WTC11 (cell line): ENCODE measurements around the gene APOD. TPM values are rescaled to one million over a fixed set of nuclear protein-coding genes. Genes with fewer than 3 reads are reported as not detected.

ENCODE experiments used
- ATAC-seq: fragments of 200-7000 bp; cut with Tn5 transposase; 2 replicates; pipeline ENCODE4 v1.10.0; 2021; ENCODE audit warnings: mild to moderate bottlenecking, moderate library complexity
- CTCF ChIA-PET: fragments of 300-600 bp; sonication (Branson Sonifier 250); formaldehyde crosslinking; loops from one replicate; lab custom pipeline; 2021; ENCODE audit warnings: antibody characterized with exemption; lab: Charles Lee
- POLR2A ChIA-PET: fragments of 350-600 bp; sonication (Branson Sonifier 250); formaldehyde crosslinking; loops from one replicate; lab custom pipeline; 2021; ENCODE audit warnings: antibody characterized with exemption; lab: Charles Lee
- DNase-seq: peaks from one replicate; pipeline ENCODE4 v3.0.0; 2021; ENCODE audit warnings: low spot score
- H3K27ac Mint-ChIP-seq: 2 replicates; pipeline ENCODE4 v1.8.0; 2021; ENCODE audit warnings: mixed read lengths
- H3K27me3 Mint-ChIP-seq: 2 replicates; pipeline ENCODE4 v1.8.0; 2021; ENCODE audit warnings: low read depth, mild to moderate bottlenecking, moderate library complexity, mixed read lengths
- H3K36me3 Mint-ChIP-seq: 2 replicates; pipeline ENCODE4 v1.8.0; 2021; ENCODE audit warnings: mixed read lengths
- H3K4me1 Mint-ChIP-seq: 2 replicates; pipeline ENCODE4 v1.8.0; 2022; ENCODE audit warnings: mixed read lengths
- H3K4me3 Mint-ChIP-seq: 2 replicates; pipeline ENCODE4 v1.8.0; 2021; ENCODE audit warnings: mild to moderate bottlenecking, moderate library complexity, mixed read lengths
- H3K9me3 Mint-ChIP-seq: 2 replicates; pipeline ENCODE4 v1.8.0; 2021; ENCODE audit warnings: mixed read lengths
- ATF1 ChIP-seq: sonication (generic); formaldehyde crosslinking; IDR thresholded peaks from 2 replicates; pipeline ENCODE4 v1.8.1; 2023; ENCODE audit warnings: mild to moderate bottlenecking, moderate library complexity, missing genetic modification reagents
- EMX1 ChIP-seq: fragments of 250-450 bp; sonication (Bioruptor Pico); IDR thresholded peaks from 2 replicates; pipeline ENCODE4 v1.8.0; 2021; ENCODE audit warnings: mild to moderate bottlenecking
- ESRRA ChIP-seq: sonication (generic); formaldehyde crosslinking; IDR thresholded peaks from 2 replicates; pipeline ENCODE4 v1.8.1; 2022; ENCODE audit warnings: mild to moderate bottlenecking, missing genetic modification reagents, borderline replicate concordance
- FOXJ3 ChIP-seq: sonication (generic); formaldehyde crosslinking; IDR thresholded peaks from 2 replicates; pipeline ENCODE4 v1.9.0; 2021; ENCODE audit warnings: missing genetic modification reagents, mild to moderate bottlenecking, borderline replicate concordance
- GTF2I ChIP-seq: fragments of 250-450 bp; sonication (Bioruptor Pico); conservative IDR thresholded peaks from 2 replicates; pipeline ENCODE4 v1.4.0; 2021; ENCODE audit warnings: mild to moderate bottlenecking
- MXD4 ChIP-seq: fragments of 250-450 bp; sonication (Bioruptor Pico); IDR thresholded peaks from 2 replicates; pipeline ENCODE4 v1.8.0; 2021; ENCODE audit warnings: mild to moderate bottlenecking, moderate library complexity, borderline replicate concordance
- NR2C2 ChIP-seq: sonication (generic); formaldehyde crosslinking; IDR thresholded peaks from 2 replicates; pipeline ENCODE4 v1.8.0; 2022; ENCODE audit warnings: mild to moderate bottlenecking, missing genetic modification reagents
- SMAD4 ChIP-seq: sonication (generic); formaldehyde crosslinking; IDR thresholded peaks from 2 replicates; pipeline ENCODE4 v1.8.0; 2022; ENCODE audit warnings: mild to moderate bottlenecking, missing genetic modification reagents
- ZBTB21 ChIP-seq: sonication (generic); formaldehyde crosslinking; IDR thresholded peaks from 2 replicates; pipeline ENCODE4 v1.8.1; 2023; ENCODE audit warnings: mild to moderate bottlenecking, missing genetic modification reagents, borderline replicate concordance
- ZNF219 ChIP-seq: sonication (generic); formaldehyde crosslinking; IDR thresholded peaks from 2 replicates; pipeline ENCODE4 v1.8.0; 2023; ENCODE audit warnings: missing genetic modification reagents, mild to moderate bottlenecking, borderline replicate concordance
- ZNF317 ChIP-seq: sonication (generic); formaldehyde crosslinking; IDR thresholded peaks from 2 replicates; pipeline ENCODE4 v1.8.1; 2023; ENCODE audit warnings: low read depth, mild to moderate bottlenecking, moderate library complexity, missing genetic modification reagents, borderline replicate concordance
- ZNF671 ChIP-seq: fragments of 250-450 bp; sonication (Bioruptor Pico); IDR thresholded peaks from 2 replicates; pipeline ENCODE4 v1.8.0; 2021; ENCODE audit warnings: mild to moderate bottlenecking
- total RNA-seq: library from RNA; stranded (reverse); gene quantifications from 3 replicates; pipeline ENCODE4 v1.2.3, GENCODE V29; 2021
- TF ChIP-seq, protein P1 (sequence below): fragments of 250-450 bp; sonication (Bioruptor Pico); IDR thresholded peaks from 2 replicates; pipeline ENCODE4 v1.9.0; 2021; ENCODE audit warnings: mild to moderate bottlenecking
- TF ChIP-seq, protein P2 (sequence below): fragments of 200-600 bp; IDR thresholded peaks from 2 replicates; pipeline ENCODE4 v1.8.0; 2022; ENCODE audit warnings: antibody characterized with exemption
- TF ChIP-seq, protein P3 (sequence below): sonication (generic); formaldehyde crosslinking; conservative IDR thresholded peaks from 2 replicates; pipeline ENCODE4 v1.8.1; 2022; ENCODE audit warnings: mild to moderate bottlenecking, missing genetic modification reagents
- TF ChIP-seq, protein P4 (sequence below): sonication (generic); formaldehyde crosslinking; IDR thresholded peaks from 2 replicates; pipeline ENCODE4 v1.8.0; 2023; ENCODE audit warnings: missing genetic modification reagents, mild to moderate bottlenecking, borderline replicate concordance
- TF ChIP-seq, protein P5 (sequence below): sonication (generic); formaldehyde crosslinking; IDR thresholded peaks from 2 replicates; pipeline ENCODE4 v1.8.0; 2022; ENCODE audit warnings: mild to moderate bottlenecking, missing genetic modification reagents
- TF ChIP-seq, protein P6 (sequence below): sonication (generic); formaldehyde crosslinking; IDR thresholded peaks from 2 replicates; pipeline ENCODE4 v1.8.0; 2023; ENCODE audit warnings: missing genetic modification reagents
- TF ChIP-seq, protein P7 (sequence below): sonication (generic); formaldehyde crosslinking; IDR thresholded peaks from 2 replicates; pipeline ENCODE4 v1.8.1; 2023; ENCODE audit warnings: mild to moderate bottlenecking, missing genetic modification reagents, borderline replicate concordance

Gene APOD
- total RNA-seq, 1 experiment from 2014 or later = not detected

DNA sequence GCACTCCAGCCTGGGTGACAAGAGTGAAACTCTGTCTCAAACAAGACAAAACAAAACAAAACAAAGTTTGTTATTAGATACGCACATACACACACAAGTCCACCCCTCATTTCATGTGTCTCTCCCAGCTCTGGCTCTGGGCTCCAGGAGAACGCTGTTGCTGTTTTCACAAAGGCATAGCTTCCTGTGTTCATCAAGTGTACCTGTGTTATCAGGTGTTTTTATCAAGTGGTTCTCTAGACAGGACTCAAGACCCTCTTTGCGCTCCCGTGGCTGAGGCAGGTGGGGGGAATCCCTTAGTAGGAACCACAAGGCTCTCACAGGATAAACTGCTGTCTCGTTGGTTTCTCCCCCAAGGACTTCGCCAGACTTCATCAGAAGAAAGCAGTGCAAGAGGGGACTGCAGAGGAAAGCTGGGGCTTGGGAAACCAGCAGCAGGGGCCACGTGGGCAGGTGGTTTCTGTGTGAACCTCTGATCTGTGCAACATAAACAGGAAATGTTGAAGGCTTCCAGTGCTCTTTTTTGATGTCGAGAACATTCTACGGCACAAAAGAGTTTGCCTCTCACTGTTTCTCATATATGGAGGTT, 33.7 kb downstream of the APOD start (continued):
- TF ChIP-seq, protein P1, sequence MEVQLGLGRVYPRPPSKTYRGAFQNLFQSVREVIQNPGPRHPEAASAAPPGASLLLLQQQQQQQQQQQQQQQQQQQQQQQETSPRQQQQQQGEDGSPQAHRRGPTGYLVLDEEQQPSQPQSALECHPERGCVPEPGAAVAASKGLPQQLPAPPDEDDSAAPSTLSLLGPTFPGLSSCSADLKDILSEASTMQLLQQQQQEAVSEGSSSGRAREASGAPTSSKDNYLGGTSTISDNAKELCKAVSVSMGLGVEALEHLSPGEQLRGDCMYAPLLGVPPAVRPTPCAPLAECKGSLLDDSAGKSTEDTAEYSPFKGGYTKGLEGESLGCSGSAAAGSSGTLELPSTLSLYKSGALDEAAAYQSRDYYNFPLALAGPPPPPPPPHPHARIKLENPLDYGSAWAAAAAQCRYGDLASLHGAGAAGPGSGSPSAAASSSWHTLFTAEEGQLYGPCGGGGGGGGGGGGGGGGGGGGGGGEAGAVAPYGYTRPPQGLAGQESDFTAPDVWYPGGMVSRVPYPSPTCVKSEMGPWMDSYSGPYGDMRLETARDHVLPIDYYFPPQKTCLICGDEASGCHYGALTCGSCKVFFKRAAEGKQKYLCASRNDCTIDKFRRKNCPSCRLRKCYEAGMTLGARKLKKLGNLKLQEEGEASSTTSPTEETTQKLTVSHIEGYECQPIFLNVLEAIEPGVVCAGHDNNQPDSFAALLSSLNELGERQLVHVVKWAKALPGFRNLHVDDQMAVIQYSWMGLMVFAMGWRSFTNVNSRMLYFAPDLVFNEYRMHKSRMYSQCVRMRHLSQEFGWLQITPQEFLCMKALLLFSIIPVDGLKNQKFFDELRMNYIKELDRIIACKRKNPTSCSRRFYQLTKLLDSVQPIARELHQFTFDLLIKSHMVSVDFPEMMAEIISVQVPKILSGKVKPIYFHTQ (CRISPR knock-in tag) = no peak
- TF ChIP-seq ESRRA (CRISPR knock-in tag) (no peak), ZNF671 (no peak)

DNA sequence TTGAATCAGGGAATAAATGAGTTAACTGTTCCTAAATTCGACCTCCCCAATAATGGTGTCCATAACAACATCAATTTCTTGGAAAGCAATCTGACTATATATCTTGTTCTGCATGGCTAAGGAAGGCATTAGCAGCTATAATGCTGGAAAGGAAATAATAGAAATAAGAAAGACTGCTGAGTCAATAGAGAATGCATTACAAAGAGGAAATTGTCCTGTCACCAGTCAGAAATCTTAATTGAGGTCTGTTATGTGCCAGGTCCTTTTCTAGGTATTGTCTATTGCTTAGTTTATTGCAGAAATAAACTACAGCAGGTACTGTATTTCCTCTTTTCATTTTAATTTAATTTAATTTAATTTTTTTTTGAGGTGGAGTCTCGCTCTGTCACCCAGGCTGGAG, 34.8 kb downstream of the APOD start:
- peaks cover 34% of the 10 kb centered on the region for H3K4me1 Mint-ChIP-seq
- TF ChIP-seq, protein P2, sequence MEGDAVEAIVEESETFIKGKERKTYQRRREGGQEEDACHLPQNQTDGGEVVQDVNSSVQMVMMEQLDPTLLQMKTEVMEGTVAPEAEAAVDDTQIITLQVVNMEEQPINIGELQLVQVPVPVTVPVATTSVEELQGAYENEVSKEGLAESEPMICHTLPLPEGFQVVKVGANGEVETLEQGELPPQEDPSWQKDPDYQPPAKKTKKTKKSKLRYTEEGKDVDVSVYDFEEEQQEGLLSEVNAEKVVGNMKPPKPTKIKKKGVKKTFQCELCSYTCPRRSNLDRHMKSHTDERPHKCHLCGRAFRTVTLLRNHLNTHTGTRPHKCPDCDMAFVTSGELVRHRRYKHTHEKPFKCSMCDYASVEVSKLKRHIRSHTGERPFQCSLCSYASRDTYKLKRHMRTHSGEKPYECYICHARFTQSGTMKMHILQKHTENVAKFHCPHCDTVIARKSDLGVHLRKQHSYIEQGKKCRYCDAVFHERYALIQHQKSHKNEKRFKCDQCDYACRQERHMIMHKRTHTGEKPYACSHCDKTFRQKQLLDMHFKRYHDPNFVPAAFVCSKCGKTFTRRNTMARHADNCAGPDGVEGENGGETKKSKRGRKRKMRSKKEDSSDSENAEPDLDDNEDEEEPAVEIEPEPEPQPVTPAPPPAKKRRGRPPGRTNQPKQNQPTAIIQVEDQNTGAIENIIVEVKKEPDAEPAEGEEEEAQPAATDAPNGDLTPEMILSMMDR = no peak
- no peak for TF ChIP-seq MXD4
- TF ChIP-seq, protein P3, sequence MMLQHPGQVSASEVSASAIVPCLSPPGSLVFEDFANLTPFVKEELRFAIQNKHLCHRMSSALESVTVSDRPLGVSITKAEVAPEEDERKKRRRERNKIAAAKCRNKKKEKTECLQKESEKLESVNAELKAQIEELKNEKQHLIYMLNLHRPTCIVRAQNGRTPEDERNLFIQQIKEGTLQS (CRISPR knock-in tag) = no peak
- TF ChIP-seq ZBTB21 (CRISPR knock-in tag) = no peak
- no peak for TF ChIP-seq FOXJ3 (CRISPR knock-in tag)
- no peak for TF ChIP-seq EMX1 (CRISPR knock-in tag)
- TF ChIP-seq, protein P4, sequence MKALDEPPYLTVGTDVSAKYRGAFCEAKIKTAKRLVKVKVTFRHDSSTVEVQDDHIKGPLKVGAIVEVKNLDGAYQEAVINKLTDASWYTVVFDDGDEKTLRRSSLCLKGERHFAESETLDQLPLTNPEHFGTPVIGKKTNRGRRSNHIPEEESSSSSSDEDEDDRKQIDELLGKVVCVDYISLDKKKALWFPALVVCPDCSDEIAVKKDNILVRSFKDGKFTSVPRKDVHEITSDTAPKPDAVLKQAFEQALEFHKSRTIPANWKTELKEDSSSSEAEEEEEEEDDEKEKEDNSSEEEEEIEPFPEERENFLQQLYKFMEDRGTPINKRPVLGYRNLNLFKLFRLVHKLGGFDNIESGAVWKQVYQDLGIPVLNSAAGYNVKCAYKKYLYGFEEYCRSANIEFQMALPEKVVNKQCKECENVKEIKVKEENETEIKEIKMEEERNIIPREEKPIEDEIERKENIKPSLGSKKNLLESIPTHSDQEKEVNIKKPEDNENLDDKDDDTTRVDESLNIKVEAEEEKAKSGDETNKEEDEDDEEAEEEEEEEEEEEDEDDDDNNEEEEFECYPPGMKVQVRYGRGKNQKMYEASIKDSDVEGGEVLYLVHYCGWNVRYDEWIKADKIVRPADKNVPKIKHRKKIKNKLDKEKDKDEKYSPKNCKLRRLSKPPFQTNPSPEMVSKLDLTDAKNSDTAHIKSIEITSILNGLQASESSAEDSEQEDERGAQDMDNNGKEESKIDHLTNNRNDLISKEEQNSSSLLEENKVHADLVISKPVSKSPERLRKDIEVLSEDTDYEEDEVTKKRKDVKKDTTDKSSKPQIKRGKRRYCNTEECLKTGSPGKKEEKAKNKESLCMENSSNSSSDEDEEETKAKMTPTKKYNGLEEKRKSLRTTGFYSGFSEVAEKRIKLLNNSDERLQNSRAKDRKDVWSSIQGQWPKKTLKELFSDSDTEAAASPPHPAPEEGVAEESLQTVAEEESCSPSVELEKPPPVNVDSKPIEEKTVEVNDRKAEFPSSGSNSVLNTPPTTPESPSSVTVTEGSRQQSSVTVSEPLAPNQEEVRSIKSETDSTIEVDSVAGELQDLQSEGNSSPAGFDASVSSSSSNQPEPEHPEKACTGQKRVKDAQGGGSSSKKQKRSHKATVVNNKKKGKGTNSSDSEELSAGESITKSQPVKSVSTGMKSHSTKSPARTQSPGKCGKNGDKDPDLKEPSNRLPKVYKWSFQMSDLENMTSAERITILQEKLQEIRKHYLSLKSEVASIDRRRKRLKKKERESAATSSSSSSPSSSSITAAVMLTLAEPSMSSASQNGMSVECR (CRISPR knock-in tag) = no peak
- TF ChIP-seq NR2C2 (CRISPR knock-in tag) = no peak
- TF ChIP-seq, protein P5, sequence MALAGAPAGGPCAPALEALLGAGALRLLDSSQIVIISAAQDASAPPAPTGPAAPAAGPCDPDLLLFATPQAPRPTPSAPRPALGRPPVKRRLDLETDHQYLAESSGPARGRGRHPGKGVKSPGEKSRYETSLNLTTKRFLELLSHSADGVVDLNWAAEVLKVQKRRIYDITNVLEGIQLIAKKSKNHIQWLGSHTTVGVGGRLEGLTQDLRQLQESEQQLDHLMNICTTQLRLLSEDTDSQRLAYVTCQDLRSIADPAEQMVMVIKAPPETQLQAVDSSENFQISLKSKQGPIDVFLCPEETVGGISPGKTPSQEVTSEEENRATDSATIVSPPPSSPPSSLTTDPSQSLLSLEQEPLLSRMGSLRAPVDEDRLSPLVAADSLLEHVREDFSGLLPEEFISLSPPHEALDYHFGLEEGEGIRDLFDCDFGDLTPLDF (CRISPR knock-in tag) = no peak
- no peak for TF ChIP-seq GTF2I (CRISPR knock-in tag)
- no peak for TF ChIP-seq ZNF317 (CRISPR knock-in tag)
- TF ChIP-seq, protein P6, sequence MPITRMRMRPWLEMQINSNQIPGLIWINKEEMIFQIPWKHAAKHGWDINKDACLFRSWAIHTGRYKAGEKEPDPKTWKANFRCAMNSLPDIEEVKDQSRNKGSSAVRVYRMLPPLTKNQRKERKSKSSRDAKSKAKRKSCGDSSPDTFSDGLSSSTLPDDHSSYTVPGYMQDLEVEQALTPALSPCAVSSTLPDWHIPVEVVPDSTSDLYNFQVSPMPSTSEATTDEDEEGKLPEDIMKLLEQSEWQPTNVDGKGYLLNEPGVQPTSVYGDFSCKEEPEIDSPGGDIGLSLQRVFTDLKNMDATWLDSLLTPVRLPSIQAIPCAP = no peak
- no peak for TF ChIP-seq ATF1
- TF ChIP-seq SMAD4 = no peak
- TF ChIP-seq, protein P7, sequence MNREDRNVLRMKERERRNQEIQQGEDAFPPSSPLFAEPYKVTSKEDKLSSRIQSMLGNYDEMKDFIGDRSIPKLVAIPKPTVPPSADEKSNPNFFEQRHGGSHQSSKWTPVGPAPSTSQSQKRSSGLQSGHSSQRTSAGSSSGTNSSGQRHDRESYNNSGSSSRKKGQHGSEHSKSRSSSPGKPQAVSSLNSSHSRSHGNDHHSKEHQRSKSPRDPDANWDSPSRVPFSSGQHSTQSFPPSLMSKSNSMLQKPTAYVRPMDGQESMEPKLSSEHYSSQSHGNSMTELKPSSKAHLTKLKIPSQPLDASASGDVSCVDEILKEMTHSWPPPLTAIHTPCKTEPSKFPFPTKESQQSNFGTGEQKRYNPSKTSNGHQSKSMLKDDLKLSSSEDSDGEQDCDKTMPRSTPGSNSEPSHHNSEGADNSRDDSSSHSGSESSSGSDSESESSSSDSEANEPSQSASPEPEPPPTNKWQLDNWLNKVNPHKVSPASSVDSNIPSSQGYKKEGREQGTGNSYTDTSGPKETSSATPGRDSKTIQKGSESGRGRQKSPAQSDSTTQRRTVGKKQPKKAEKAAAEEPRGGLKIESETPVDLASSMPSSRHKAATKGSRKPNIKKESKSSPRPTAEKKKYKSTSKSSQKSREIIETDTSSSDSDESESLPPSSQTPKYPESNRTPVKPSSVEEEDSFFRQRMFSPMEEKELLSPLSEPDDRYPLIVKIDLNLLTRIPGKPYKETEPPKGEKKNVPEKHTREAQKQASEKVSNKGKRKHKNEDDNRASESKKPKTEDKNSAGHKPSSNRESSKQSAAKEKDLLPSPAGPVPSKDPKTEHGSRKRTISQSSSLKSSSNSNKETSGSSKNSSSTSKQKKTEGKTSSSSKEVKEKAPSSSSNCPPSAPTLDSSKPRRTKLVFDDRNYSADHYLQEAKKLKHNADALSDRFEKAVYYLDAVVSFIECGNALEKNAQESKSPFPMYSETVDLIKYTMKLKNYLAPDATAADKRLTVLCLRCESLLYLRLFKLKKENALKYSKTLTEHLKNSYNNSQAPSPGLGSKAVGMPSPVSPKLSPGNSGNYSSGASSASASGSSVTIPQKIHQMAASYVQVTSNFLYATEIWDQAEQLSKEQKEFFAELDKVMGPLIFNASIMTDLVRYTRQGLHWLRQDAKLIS = no peak
- TF ChIP-seq ZNF219 (CRISPR knock-in tag) = no peak

More for the DNA sequence above, 34.8 kb downstream of the APOD start:
- no peak for DNase-seq
- ChIA-PET POLR2A (no interaction called here), CTCF (interaction anchor here (1.0 to 1.2 kb wide), 2 partner anchors 10 to 17 kb away, joined by 5 read pairs; no protein-coding TSS in a partner anchor)
- no peak overlapping the region for H3K27ac Mint-ChIP-seq
- no peak overlapping the region; the same call in 1 of the 2 replicates for H3K4me3 Mint-ChIP-seq
- H3K36me3 Mint-ChIP-seq = no peaks in the 10 kb centered on the region
- H3K9me3 Mint-ChIP-seq = no peaks in the 10 kb centered on the region
- peaks cover 68% of the 10 kb centered on the region for H3K27me3 Mint-ChIP-seq
- ATAC-seq = no peak
